Measurements from ENCODE around the gene SLC23A3. TPM values are rescaled to one million over a fixed set of nuclear protein-coding genes. Genes with fewer than 3 reads are reported as not detected.

The SLC23A3 gene
- total RNA-seq, 1 donor from 2014 or later, result not detected

DNA sequence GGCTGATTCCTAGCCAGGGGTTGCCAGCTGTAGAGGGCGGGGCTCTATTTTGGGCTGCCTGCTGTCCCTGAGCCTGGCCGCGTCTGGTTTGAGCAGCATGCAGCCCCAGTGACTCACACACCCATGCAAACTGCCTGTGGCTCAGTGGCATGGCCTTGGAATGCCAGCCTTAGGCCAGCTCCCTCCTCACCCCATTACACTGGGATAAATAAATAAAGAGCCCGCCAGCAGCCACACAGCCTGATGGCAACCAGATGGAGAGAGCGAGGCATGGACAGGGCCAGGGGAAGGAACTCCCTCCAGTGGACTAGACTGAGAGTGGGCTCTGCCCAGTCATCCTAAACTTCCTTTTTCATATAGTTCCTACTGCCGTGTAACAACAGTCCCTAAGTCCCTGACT is 27.5 kb downstream of the SLC23A3 start:
- no peak for DNase-seq (ENCODE audit: low spot score)

DNA sequence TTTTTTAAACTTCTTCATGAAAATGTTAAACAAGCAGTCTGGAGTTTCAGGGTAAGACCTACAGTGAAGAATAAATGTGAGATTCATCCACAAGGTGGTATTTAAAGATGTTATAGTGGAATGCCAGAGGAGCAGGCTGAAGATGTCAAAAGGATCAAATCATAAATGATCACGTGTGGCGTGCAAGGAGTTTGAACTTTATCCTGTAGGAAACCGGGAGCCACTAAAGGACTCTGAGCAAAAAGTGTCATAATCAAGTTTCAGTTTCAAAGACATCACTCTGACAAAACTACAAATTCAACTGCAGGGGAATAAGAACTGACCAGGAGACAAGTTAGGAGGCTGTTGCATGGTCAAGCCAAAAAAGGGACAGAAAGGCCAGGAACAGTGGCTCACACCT is 29.1 kb downstream of the SLC23A3 start:
- DNase-seq (ENCODE audit: low spot score), result no peak

DNA sequence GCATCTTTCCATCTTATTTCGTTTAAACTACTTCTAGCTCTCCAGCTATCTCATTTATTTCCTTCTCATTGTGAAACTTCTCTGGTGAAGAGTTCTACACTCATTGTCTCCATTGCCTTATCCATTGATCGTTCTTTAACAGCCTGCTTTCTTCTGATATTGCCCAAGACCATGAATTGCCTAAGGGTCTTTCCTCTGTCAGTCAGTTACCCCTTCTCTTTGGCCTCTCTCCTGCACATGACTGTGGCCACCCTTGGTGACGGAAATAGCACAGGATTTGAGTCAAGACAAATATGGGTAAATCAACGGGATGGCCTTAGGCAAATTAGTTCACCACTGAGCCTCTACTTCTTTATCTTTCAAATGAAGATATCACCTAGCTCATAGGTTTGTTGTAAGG is 35.9 kb downstream of the SLC23A3 start:
- DNase-seq (ENCODE audit: low spot score), result no peak

DNA sequence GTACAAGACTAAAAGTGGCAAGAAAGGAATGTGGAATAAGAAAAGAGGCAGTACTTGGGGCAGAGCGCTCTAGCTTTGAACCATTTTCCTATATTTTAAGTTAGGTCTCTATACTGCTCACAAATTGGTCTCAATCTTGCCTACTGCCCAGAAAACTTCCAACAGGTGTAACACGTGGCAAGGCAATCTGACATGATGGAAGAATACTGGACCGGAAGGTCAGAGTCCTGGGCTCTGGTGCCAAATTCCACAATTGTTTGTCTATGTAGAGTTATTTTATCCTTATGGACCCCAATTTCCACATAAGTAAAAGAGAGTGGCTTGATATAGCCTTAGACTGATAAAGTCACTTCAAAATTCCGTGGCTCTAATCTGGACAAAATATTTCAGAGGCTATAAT is 38.1 kb downstream of the SLC23A3 start:
- DNase-seq (ENCODE audit: low spot score), result no peak

DNA sequence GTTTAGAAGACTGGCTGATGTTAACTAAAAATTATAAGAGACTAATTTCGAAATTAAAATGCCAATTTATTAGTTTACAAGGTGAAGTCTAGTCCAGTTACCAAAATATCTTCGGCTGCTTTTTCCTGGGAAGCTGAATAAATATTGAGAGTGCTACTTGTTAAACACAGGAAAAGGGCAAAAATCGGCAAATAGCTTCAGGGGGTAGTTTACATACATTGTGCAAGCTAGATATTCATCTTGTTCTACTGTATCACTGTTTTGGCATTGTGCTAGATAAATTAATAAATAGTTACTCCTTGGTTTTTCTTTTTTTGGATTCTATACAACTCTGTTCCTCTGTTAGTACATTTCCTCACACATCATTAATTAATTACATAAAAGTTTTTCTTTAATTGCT is 38.5 kb downstream of the SLC23A3 start:
- no peak for DNase-seq (ENCODE audit: low spot score)

DNA sequence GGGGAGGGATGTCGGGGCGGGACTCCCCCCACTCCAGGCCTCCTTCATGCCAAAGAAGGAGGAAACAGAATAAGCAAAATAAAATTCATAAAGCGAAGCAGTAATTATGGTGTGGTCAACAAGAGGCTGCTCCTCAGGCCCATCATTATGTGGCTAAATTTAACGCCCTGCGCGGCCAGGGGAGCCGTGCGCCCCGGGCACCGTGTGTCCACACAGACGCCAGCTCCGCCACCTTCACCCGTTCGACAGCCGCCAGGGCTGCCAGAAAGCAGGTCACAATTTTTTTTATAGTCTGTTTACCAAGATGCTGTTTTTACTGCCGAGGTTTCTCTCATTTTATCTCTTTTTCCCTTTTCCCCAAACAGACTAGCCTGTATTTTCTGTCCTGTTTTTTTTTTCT is 40.2 kb downstream of the SLC23A3 start:
- DNase-seq (ENCODE audit: low spot score), result no peak

DNA sequence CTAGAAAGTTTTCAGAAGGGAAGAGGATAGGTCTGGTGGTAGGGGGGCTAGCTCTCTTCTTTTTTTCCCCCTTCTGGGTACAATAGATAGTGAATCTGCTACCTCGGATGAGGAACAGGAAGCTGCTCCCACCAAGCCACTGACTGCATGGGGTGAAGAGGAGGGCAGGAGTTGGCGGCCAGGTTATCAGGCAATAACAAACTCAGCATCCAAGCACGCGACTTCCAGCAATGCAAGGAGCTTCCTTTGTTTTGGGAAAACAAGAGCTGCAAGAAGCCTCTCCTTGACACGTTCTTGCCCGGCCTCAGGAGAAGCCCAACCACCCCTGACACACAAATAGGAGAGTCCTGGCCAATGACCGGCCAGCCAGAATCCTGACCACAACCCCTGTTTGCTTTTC is 41.4 kb downstream of the SLC23A3 start:
- DNase-seq (ENCODE audit: low spot score), result no peak

DNA sequence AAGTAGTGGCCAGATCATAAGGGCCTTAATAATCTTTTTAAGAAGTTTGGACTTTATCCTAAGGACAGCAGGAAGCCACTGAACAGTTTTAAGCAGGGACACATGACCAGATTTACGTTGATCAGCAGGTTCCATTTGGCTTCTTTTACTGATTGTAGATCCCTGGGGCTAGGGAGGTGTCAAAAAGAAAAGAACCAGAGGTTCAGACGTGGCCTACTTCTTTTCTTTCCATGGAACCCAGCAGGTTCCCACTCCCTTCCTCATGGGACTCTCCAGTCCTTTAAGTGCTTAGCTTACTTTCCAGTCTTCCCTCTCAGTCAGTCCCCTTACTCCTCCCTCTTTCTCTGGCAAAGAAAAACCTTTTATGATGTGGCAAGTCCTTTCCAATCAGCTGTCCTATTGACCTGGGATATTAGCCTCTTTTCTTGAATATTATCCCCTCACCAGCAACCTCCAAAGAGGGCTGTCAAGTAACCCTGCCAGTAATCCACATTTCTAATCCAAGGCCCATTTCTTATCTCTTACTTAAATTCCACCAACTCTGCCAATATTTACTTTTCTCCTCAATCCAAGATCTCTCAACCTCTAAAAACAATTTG is 42.7 kb downstream of the SLC23A3 start:
- DNase-seq (ENCODE audit: low spot score), result no peak

DNA sequence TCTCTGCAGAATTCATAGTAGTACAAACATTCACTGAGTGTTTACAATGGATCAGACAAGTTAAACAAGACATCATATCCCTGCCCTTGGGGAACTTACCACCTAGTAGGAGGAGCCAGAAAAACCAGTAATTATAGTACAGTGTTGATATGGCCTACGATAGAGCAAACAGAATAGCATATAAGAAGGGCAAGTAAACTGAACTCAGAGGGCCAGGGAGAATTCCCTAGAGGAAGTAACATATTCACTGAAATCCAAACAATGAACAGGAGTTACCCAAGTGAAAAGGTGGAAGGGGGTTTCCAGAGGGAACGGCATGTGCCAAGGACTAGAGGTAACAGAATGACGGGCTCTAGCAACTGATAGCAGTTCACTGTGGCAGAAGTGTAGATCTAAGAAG is 43.3 kb downstream of the SLC23A3 start:
- no peak for DNase-seq (ENCODE audit: low spot score)

DNA sequence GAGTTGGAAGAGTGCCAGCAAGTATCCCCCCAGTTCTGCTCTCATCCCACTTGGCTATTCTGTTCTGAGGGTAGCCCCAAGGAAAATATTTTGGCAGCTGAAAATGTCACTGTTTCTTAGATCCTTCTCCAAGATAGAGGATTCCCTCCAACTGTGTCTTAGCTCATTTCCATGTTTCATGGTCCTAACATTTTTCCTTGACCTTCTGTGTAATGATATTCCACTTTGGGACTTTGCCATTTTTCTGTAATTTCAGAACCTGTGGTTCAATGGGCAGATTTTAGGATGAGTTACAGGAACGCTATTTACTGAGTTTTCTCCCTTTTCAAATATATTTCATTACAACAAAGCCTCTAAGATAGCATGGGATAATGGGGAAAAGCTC is 44.0 kb downstream of the SLC23A3 start:
- no peak for DNase-seq (ENCODE audit: low spot score)

DNA sequence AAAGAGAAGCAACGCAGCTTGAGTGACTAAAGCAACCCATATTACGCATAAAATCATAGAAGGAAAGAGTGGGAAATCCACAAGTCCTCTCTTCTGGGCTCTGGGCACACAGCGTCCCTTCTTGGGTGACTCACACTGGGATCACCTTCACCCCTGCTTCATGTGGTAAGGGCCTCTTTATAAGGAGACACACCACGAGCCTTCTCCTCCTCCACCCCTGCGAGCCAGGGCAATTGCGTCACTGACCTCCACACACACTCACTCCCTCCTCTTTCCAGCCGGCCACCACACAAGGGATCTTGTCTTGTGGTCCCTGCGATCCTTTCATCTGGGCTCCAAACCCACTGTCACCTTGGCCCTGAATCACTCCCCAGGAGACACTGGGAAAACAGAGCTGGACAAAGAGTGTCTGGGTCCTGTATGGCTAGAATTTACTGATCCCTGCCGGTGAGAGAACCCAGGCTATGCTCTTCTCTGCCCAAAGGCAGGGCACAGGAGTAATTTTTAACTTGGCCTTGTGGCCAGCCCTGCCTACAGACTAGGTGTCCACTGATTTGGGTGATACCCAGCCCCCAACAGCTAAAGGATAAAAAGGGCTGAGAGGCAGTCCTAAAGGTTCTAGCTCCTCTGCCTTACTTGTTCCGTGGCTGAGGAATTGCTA is 44.5 kb downstream of the SLC23A3 start:
- no peak for DNase-seq (ENCODE audit: low spot score)

DNA sequence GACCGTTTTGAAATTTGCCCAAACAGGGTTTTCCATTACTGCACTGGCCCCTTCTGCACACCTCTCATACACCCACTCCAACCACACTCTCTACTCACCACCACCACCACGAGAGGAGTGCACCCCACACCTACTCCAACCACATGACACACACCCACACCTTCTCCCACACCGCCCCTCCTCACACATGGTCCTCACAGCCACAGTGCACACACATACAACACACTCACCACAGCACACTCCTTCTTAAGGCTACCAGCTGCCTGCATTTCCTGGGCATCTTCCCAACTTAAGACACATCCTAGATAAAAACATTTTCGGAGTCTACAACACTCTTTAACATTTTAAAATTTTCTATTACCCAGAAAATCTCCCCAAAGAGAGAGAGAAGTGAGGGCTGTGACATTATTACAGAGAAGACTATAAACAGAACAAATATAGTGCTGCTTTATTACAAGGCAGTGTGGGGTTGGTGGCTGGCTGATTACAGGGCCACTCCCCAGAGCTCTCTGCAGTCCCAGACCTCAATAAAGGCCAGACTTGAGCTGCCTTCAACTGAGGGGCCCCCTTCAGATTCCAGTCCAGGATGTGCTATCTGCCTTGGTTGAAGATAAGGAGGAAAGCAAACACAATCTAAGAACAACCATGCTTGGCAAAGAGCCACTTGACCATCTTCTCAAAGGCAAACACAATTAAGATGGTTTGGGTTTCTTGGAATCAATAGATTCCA is 45.3 kb downstream of the SLC23A3 start:
- peak; percentile 78 for DNase-seq (ENCODE audit: low spot score)

DNA sequence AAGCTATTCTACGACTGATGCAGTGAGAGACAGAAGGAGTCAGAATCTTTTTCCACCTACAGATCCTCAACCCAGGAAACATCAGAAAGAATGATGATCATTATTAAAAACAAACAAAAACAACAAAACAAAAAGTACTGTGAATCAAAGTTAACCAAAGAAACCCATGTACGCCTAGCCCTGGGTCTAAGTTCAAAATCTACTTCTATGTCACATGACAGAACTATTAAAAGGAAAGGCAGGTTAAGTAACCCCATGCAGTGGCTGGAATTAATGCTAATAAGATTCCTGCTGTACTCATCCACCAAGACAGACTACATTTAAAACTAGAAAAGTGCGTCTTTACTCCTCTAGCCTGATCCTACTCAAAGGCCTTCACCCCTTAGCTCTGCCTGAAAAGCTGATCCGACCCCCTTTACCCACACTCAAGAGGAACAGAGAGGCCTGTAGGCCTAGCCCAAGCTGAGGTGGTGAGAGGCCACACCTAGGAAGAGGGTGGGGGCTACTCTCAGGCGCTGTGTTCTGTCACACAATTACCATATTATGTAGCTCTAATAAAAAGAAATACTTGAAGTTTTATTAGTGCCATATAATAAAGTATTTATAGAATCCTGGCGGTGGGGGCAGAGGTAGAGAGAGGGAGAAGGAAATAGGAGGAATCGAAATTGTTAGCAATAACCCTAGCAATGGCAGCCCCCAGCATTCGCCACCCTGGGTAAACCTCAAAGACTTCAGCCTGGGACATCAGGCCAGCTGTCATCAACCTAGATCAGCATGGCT is 46.3 kb downstream of the SLC23A3 start:
- DNase-seq (ENCODE audit: low spot score), result no peak

DNA sequence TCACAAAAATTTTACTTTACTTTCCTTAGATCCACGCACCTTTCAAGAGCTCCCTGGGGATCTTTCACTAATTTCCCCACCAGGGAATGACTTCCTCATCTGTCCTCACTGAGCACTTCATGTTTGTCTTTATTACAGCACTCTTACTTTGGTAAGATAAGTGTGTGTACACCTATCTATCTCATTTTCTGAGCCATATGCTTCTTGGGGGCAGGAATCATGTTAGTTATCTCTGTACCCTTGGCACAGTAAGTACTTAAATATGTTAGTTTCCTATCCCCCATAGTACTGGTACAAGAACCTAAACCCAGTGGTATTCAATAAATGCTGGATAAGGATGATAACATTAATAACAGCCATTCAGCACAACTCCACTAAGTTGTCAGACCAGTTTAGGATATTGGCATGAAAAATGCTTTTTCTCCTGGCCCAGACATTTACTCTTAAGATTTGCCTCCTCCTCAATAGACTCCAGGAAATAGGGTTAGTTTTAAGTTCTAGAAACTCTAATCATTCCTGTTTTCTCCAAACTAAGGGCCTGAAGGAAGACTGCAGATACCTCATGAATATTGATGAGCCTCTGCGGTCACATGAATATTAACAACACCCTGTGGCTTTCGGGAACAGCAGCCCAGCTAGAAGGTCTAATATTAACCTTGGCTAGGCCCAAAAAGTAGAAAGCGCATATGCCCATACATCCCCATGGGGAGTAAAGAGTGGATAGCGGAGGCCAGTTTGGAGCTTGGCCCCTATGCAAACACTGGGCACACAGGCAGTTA is 47.4 kb downstream of the SLC23A3 start:
- DNase-seq (ENCODE audit: low spot score), result no peak

DNA sequence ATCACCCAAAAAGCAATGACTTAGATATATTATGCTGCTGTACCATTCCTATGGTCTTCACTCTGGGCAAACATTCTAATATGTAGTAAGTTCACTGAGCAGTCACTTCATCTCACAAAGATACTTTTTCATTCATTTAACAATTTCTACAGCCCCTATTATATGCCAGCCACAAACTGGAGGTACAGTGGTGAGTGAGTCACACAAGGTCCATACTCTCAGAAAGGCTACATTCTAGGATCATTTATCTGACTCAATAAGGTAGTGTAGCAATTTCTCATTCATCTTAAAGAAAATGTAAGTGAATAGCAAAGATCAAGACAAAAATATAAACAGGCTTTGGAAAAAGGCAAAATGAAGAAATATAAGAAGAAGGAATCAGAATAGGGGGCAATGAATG is 49.7 kb downstream of the SLC23A3 start:
- no peak for DNase-seq (ENCODE audit: low spot score)

DNA sequence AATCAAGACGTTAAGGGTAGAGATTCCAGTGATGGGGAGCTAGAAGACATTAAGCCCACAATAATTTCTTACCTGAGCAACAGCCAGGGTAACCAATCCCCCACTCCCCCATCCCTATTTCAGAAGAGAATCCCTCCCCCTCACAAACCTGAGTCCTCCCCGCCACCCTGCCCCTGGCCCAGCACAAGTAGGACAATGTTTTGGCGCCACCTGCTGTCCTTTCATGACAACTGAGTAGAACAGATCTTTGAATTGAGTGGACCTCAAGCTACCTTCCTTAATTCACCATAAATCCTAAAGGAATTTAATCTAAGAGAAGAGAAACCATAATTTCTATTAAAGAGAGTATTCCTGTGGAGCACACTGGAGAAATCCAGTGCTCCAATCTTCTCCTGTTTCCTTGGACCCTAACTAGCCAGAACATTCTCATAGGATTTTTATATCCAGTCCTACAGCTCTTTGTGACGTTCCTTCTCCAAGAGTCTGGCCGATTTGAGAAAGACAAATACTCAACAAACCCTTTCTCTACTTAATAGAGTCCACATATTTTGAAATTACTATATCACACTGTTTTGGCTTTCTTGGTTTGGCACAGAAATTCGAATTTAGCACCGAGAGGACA is 50.3 kb downstream of the SLC23A3 start:
- peak; percentile 64 for DNase-seq (ENCODE audit: low spot score)

DNA sequence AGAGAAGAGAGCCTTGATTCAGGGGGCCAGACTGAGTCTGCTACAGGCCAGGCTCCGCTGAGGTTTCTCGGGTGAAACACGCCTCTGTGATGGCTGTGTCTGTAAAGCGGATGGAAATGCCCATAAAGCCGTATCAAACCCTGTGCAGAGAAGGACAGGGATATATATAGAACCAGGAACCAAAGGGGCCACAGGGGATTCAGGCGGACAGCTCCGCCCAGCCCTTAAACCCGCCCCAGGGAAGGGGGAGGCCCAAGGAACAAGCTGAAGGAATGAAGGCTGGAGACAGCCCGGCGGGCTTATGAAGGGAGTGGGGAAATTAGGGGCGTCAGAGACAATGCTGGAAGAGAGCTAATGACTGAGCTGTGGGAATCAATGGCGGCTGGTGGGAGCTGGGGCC is 51.3 kb downstream of the SLC23A3 start:
- DNase-seq (ENCODE audit: low spot score), result peak; percentile 79

DNA sequence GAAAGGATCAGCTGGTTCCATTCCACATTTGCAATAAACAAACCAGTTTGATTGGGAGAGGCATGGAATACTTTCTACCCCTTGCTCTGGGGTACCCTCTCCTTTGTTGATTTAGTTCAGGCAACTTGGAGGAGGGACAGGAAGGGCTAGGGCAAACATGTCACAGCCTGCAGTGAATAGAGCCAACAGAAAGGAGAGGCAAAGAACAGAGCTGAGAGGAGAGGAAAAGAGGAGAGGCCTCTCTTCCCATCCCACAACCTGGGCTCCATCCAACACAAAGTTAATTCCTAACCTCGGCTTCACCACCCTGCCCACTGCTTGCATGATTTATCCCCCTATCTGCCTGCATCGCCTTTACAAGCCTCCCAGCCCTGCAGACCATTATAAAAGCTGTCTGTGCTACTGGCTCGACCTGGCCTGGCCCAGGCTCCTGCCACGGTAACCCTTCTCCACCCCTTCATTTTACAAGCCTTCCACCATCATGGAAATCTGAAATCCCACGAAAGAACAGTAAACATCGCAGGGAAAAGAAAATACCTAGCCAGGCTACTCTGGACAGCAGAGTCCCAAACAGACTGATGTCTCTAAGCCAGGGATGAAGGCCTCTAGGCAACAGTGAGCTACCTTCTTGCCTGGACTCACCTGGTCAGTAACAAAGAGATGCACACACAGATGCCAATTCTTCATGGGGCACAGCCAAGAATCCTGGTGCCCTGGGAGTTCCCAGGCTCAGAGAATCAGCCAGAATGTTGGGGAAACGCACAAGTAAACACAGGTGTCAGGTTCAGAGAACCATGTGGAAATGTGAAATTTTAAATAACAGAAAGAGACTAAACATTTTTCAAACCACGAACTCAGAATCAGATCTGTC is 52.8 kb downstream of the SLC23A3 start:
- DNase-seq (ENCODE audit: low spot score), result no peak

DNA sequence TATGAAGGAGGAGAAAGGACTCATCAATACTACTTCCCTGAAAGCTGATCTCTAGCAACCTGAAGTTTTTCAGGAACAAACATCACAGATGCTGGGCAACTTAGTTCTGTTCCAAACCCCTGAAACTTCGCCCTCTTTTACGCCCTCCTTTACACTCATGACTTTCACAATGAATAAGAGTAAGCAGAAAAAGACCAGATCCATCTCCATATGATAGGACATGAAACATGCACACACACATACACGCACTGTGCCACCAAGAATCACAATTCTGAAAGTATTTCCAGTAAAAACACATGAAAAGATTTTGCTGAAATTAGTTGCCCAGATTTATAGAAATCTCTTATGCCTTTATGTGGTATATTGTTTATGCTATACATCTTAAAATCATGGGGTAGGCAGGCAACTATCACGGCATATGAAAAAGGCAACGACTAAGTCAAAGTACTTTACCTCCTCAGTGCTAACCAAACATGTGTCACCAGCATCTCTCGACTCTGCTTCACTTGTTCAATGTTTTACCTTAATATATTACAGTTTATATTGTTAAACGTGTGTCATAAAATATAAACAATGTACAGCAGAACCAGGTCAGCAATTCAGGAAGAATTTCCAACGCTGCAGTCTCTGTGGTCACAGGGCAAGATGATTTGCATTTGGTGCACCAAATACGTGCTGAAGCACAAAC is 57.0 kb downstream of the SLC23A3 start:
- no peak for DNase-seq (ENCODE audit: low spot score)

DNA sequence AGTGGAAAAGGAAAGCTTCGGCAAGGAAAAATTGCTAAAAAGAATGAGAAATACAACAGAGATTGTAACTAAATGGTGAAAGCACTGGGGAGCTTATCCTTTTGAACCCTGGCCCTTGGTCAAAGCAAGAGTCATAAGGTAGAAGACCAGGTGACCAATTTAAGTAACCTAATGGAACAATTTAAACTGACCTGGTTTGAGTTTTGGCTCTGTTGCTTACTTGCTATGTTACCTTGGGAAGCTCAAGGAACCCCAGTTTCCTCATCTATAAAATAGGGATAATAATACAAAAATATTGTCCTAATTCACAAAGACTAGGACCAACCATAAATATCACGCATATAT is 57.8 kb downstream of the SLC23A3 start:
- no peak for DNase-seq (ENCODE audit: low spot score)

All from umbilical cord (tissue), 2 donors.